Stimulated activated CD8-positive, alpha-beta memory T cell treated with anti-CD3 and anti-CD28 coated beads, Interleukin-12 subunit alpha, Interleukin-12 subunit beta, amount 100 ng/mL, for 4 hours (primary cell): ENCODE measurements around the gene TCFL5.

Experiments
- DNase-seq: peaks from one replicate; pipeline ENCODE4 v3.0.0-alpha.2; 2020; ENCODE audit warnings: low read depth

Gene TCFL5

GRCh38 chr20:62895539-62895938 lies 33.9 kb upstream of the TCFL5 start:
- DNase-seq, result no peak

DNA sequence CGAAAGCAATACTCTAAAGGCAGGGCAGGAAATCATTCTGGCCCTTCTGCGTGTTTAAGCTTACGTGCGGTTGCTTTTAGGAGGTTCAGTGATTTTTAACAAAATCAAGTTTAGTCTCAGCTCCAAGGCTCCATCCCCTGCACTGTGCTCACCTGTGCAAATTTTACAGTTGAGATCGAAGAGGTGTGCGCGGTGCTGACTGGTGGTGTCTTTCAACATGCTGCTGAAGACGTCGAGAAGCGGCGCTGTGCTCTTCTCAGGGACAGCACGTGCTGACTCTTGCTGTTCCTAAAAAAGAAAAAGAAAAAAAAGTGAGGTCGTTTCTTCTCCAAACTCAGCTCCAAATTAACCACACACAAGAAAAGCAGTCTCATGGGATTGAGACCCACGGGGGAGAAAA lies 32.6 kb upstream of the TCFL5 start:
- DNase-seq, result no peak

GRCh38 chr20:62893700-62894099 lies 32.1 kb upstream of the TCFL5 start:
- no peak for DNase-seq

- no peak for DNase-seq
Measured at GRCh38 chr20:62892348-62893304, 31.0 kb upstream of the TCFL5 start.

- DNase-seq, result no peak
Measured at GRCh38 chr20:62891111-62891510, 29.5 kb upstream of the TCFL5 start.

DNA sequence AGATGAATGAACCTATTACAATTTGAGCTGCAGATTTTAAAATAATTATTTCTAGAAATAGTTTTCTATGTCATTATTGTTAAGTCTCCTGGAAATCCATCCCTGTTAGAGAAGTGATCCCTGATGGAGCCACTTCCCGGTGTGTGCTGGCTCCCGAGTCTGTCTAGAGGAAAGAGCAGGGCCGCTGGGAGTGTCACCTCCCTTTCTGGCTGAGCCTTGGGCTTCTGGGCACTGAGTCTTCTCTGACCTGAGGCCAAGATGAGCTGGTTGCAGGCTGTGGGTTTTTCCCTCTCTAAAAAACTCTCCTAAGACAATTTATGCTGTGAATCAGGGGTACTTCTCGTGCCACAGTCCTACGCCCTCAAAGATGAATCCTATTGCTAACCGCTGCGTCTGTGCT lies 28.8 kb upstream of the TCFL5 start:
- no peak for DNase-seq

- DNase-seq, result no peak
Measured at GRCh38 chr20:62889871-62890270, 28.2 kb upstream of the TCFL5 start.

DNA sequence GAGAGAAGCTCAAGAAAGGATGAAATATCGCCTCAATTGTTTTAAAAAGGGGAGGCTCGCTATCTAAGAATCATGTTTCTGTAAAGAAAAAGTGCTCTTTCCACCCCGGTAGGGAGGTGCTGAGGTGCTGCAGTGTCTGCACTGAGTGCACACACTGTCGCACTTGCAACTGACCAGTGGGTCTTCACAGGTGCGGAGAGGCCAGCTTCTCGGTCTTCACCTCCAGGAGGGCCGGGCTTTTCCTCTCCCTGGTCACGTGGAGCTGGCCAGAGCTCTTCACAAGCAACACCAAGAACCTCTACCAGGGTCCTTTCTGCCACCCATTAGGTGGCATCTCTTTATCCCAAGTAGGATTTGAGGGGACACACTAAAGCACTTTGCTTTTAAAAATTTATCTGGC lies 27.8 kb upstream of the TCFL5 start:
- no peak for DNase-seq

- no peak for DNase-seq
Measured at GRCh38 chr20:62888910-62889309, 27.3 kb upstream of the TCFL5 start.

- no peak for DNase-seq
Measured at GRCh38 chr20:62888406-62888805, 26.8 kb upstream of the TCFL5 start.

- DNase-seq, result no peak
Measured at GRCh38 chr20:62887860-62888239, 26.2 kb upstream of the TCFL5 start.

- DNase-seq, result no peak
Measured at GRCh38 chr20:62887152-62887859, 25.7 kb upstream of the TCFL5 start.

DNA sequence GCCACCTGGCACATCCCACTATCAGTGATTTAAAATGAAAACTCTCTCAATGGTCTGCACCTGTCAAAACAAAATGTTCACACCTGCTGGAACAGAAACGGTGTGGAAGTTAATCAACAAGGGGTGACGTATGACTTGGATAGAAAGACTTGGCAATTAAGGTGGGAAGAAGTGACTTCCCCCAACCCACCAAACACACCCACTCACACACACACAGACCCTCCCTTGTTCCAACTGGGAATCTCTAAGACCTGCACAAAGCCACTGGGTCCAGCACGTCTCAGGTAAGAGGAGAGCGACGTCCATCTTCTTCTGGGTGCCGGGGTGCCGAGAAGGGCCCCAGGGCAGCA lies 25.1 kb upstream of the TCFL5 start:
- no peak for DNase-seq

DNA sequence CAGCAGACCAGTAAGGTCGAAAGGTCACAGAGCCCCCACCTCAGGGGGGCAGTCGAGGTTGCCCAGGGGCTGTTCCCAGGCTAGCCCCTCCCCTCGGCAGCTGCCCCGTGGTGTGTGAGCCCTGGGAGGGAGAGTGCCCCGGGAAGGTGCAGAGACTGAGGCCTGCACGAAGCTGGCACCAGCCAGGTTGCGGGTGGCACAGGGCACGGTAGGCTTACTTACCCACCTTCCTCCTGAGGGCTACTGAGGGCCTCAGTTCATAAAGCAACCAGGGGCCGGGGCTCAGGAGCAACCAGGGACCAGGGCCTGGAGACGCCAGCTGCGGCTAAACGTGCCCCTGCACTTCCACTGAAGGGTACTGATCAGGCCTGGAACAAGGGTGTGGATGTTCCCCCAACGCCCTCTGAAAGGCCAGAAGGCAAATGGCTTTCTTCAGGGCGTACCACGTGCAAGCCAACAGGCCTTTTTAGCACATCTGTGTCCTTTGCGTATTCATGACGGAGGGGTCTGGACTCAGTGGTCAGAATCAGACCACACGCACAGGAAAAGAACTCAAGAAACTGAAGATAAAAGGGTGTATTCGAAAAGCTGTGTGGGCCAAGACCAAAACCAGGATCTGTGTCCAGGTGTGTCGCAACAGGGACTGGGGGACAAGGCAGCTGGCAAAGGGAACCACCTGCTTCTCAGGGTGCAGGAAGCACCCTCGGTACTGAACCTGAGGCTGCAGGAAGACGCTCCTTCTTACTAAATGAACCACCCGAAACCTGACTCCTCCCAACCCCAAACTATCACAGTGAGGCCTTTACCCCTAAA lies 24.5 kb upstream of the TCFL5 start:
- no peak for DNase-seq

- no peak for DNase-seq
Measured at GRCh38 chr20:62885046-62885895, 23.6 kb upstream of the TCFL5 start.

DNA sequence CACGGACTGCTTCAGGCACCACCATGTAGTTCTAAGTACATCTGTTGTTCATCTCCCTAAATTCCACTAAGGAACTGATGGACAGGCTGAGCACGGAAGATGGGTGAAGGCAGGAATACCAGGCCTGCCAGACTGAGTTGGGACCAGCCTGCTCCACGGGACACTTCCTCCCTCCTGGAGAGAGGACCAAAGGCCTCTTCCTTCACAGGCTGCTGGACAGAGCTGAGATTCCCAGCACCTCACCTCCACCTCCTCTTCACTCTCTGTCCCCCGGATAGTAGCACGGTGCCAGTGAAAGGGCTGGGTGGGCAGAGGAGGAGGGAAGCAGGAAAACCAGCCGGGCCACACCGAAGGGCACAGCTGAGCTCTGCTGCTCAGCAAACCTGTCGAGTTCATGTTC lies 22.9 kb upstream of the TCFL5 start:
- no peak for DNase-seq

GRCh38 chr20:62882426-62882825 lies 20.8 kb upstream of the TCFL5 start:
- DNase-seq, result no peak

DNA sequence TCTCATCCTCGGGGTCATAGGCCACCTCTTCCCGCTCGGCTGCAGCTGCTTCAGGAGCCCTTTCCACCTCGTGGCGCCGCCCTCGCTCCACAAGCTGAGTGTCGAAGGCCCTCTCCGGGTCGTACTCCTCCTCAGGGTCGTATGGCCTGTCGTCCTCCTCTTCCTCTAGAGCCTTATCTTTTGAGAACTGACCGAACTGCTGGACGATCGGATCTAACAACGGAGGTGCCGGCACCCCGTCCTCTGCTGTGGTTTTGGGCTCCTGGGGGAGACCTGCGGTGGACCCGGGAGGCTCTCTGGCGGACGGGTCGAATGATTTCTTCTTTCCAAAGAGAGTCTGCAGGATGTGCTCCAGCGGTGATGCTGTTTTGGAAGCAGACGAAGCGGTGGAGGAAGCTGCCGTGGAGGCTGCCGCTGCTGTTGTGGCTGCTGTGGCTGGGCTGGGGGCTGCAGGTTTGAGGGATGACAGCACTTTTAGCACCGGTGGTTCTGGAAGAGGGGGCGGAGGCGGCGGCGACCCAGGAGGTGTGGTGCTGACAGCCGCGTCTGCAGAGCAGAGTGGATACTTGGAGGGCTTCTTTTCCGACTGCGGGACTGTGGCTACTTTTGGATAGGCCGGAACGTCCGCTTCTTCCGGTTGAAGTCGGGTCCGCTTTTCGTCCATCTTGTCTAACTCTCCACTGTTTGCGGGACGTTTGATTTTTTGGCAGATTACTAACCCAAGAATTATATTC lies 20.2 kb upstream of the TCFL5 start:
- DNase-seq, result no peak

GRCh38 chr20:62880935-62881661 lies 19.5 kb upstream of the TCFL5 start:
- no peak for DNase-seq
